ENCODE data around the gene MYO1C.

GRCh38 chr17:1438593-1439083 lies 53.8 kb downstream of the MYO1C start:
- TF ChIP-seq CTCF (IDR thresholded peaks at IDR 0.05; ENCODE audit: poor library complexity), result no peak
- TF ChIP-seq EZH2phosphoT487 (IDR thresholded peaks at IDR 0.05; ENCODE audit: low read depth, severe bottlenecking, unreplicated experiment), result no peak

All from hepatocyte (in vitro differentiated cells).